GM19351 (cell line): ENCODE results near the gene CYP39A1.

ENCODE experiments used
- ATAC-seq: cut with Tn5 transposase; IDR thresholded peaks from one replicate; pipeline ENCODE4 v1.9.1; 2021; ENCODE audit warnings: mild to moderate bottlenecking, moderate library complexity; ENCODE audit not compliant: unreplicated experiment

CYP39A1 gene

GRCh38 chr6:46652603-46653438 is at the start of gene CYP39A1, which contains the start of gene SLC25A27:
Gene CYP39A1 (minus strand): TSS chr6:46652818. CDS start chr6:46652582, 236 bp downstream.
Gene SLC25A27 (plus strand): TSS chr6:46652975. CDS start chr6:46653193, 218 bp downstream.
- peak; percentile 100 for ATAC-seq

- ATAC-seq: no peak
Measured at GRCh38 chr6:46699970-46700369, 47.4 kb upstream of the CYP39A1 start.

- ATAC-seq: no peak
Measured at GRCh38 chr6:46690911-46691451, 38.4 kb upstream of the CYP39A1 start.

GRCh38 chr6:46690141-46690755 is 37.6 kb upstream of the CYP39A1 start:
- ATAC-seq: no peak

GRCh38 chr6:46689657-46690056 is 37.0 kb upstream of the CYP39A1 start:
- no peak for ATAC-seq

GRCh38 chr6:46688966-46689335 is 36.3 kb upstream of the CYP39A1 start:
- ATAC-seq: no peak

GRCh38 chr6:46688117-46688965 is 35.7 kb upstream of the CYP39A1 start:
- ATAC-seq: no peak

- no peak for ATAC-seq
Measured at GRCh38 chr6:46687619-46688097, 35.0 kb upstream of the CYP39A1 start, which contains the start of gene TDRD6. Gene TDRD6 (plus strand): TSS chr6:46687885. CDS start chr6:46688129, 244 bp downstream.

GRCh38 chr6:46684771-46685170 is 32.2 kb upstream of the CYP39A1 start:
- no peak for ATAC-seq

- ATAC-seq: peak; percentile 50
Measured at GRCh38 chr6:46677314-46677654, 24.7 kb upstream of the CYP39A1 start.

- no peak for ATAC-seq
Measured at GRCh38 chr6:46676604-46677313, 24.1 kb upstream of the CYP39A1 start.

GRCh38 chr6:46674410-46674809 is 21.8 kb upstream of the CYP39A1 start:
- ATAC-seq: no peak

GRCh38 chr6:46667377-46667776 is 14.8 kb upstream of the CYP39A1 start:
- ATAC-seq: no peak

- ATAC-seq: no peak
Measured at GRCh38 chr6:46661483-46661882, 8.9 kb upstream of the CYP39A1 start.

- no peak for ATAC-seq
Measured at GRCh38 chr6:46657642-46658041, 5.0 kb upstream of the CYP39A1 start.

- ATAC-seq: no peak
Measured at GRCh38 chr6:46655803-46656202, 3.2 kb upstream of the CYP39A1 start.

- no peak for ATAC-seq
Measured at GRCh38 chr6:46653439-46654195, 999 bp upstream of the CYP39A1 start.

GRCh38 chr6:46652232-46652602 is 401 bp downstream of the CYP39A1 start:
- no peak for ATAC-seq

GRCh38 chr6:46651816-46652215 is 802 bp downstream of the CYP39A1 start:
- no peak for ATAC-seq

- ATAC-seq: no peak
Measured at GRCh38 chr6:46651006-46651405, 1.6 kb downstream of the CYP39A1 start.
